OCI-LY3 (cell line): ENCODE measurements around the gene PRRT2.

ENCODE experiments used
- H2AFZ ChIP-seq: fragments of 200-600, 300-600 bp; shearing (Covaris generic); 2 replicates; pipeline ENCODE4 v1.6.0; 2014; ENCODE audit warnings: antibody characterized with exemption, low read depth, low read length
- H3K27ac ChIP-seq: fragments of 200-600, 300-600 bp; sonication (generic); 2 replicates; pipeline ENCODE4 v1.5.1; 2014; ENCODE audit warnings: mild to moderate bottlenecking, low read length, moderate library complexity, mixed read lengths
- H3K27me3 ChIP-seq: fragments of 200-600, 300-600 bp; sonication (generic); 2 replicates; pipeline ENCODE4 v1.6.1; 2014; ENCODE audit warnings: low read depth, low read length, mixed read lengths
- H3K36me3 ChIP-seq: fragments of 200-600, 300-600 bp; sonication (generic); replicated peaks from 2 replicates; pipeline ENCODE3; 2014; ENCODE audit warnings: low read depth, low read length, mixed read lengths
- H3K4me1 ChIP-seq: fragments of 300-600, 200-600 bp; sonication (generic); 2 replicates; pipeline ENCODE4 v1.6.1; 2014; ENCODE audit warnings: low read length, mixed read lengths
- H3K4me2 ChIP-seq: fragments of 200-600, 300-600 bp; sonication (generic); 2 replicates; pipeline ENCODE4 v1.6.1; 2014; ENCODE audit warnings: low read length, mixed read lengths
- H3K4me3 ChIP-seq: fragments of 300-600, 200-600 bp; sonication (generic); 2 replicates; pipeline ENCODE4 v1.5.1; 2014; ENCODE audit warnings: antibody characterized with exemption, mild to moderate bottlenecking, low read length, moderate library complexity
- H3K79me2 ChIP-seq: fragments of 300-600, 200-600 bp; shearing (Covaris generic); 2 replicates; pipeline ENCODE4 v1.6.1; 2014; ENCODE audit warnings: mild to moderate bottlenecking, low read length, mixed read lengths
- H3K9ac ChIP-seq: fragments of 300-600, 200-600 bp; shearing (Covaris generic); 2 replicates; pipeline ENCODE4 v1.6.0; 2014; ENCODE audit warnings: mild to moderate bottlenecking, low read length, moderate library complexity
- H3K9me3 ChIP-seq: fragments of 200-600, 300-600 bp; shearing (Covaris generic); 2 replicates; pipeline ENCODE4 v1.6.1; 2014; ENCODE audit warnings: low read length, mixed read lengths; ENCODE audit not compliant: insufficient read depth
- H4K20me1 ChIP-seq: fragments of 200-600, 300-600 bp; sonication (generic); 2 replicates; pipeline ENCODE4 v1.6.1; 2016; ENCODE audit warnings: low read length, mixed read lengths; ENCODE audit not compliant: insufficient read depth
- CTCF ChIP-seq: fragments of 200-600, 300-600 bp; sonication (generic); IDR thresholded peaks from 2 replicates; pipeline ENCODE4 v1.5.1; 2014; ENCODE audit warnings: antibody characterized with exemption, low read length, low read depth
- EZH2phosphoT487 ChIP-seq: fragments of 200-600 bp; shearing (Covaris generic); IDR thresholded peaks from 2 replicates; pipeline ENCODE4 v1.6.1; 2018; ENCODE audit warnings: antibody characterized with exemption, mixed run types, low read depth

PRRT2 gene

GRCh38 chr16:29852654-29853053, 40.7 kb downstream of the PRRT2 start:
- Histone ChIP-seq H3K4me3 (no peak overlapping the region), H3K4me1 (no peaks in the 10 kb centered on the region), H3K79me2 (no peaks in the 10 kb centered on the region), H4K20me1 (no peaks in the 10 kb centered on the region), H2AFZ (no peak overlapping the region), H3K4me2 (no peak overlapping the region), H3K36me3 (no peaks in the 10 kb centered on the region), H3K9me3 (no peaks in the 10 kb centered on the region), H3K27me3 (no peaks in the 10 kb centered on the region), H3K27ac (no peak overlapping the region), H3K9ac (no peak overlapping the region)
- TF ChIP-seq CTCF (no peak), EZH2phosphoT487 (no peak)

- TF ChIP-seq CTCF (no peak), EZH2phosphoT487 (no peak)
- Histone ChIP-seq H3K4me1 (no peaks in the 10 kb centered on the region), H3K27me3 (no peaks in the 10 kb centered on the region), H3K9ac (no peak overlapping the region), H3K4me2 (no peak overlapping the region), H3K36me3 (peaks cover 3% of the 10 kb centered on the region), H3K9me3 (no peaks in the 10 kb centered on the region), H2AFZ (no peak overlapping the region), H3K79me2 (no peaks in the 10 kb centered on the region), H3K4me3 (no peak overlapping the region), H3K27ac (no peak overlapping the region), H4K20me1 (no peaks in the 10 kb centered on the region)
Measured at GRCh38 chr16:29854520-29855100, 42.6 kb downstream of the PRRT2 start.

GRCh38 chr16:29857133-29857760, 45.3 kb downstream of the PRRT2 start:
- Histone ChIP-seq H3K4me3 (no peak overlapping the region), H3K4me2 (no peak overlapping the region), H2AFZ (no peak overlapping the region), H3K9me3 (no peaks in the 10 kb centered on the region), H3K36me3 (peaks cover 3% of the 10 kb centered on the region), H3K27ac (no peak overlapping the region), H4K20me1 (no peaks in the 10 kb centered on the region), H3K27me3 (no peaks in the 10 kb centered on the region), H3K79me2 (peaks cover 5% of the 10 kb centered on the region), H3K9ac (no peak overlapping the region), H3K4me1 (peaks cover 4% of the 10 kb centered on the region)
- TF ChIP-seq EZH2phosphoT487 = no peak
- TF ChIP-seq CTCF = no peak

- peaks cover 3% of the 10 kb centered on the region for H3K36me3 ChIP-seq
- no peak for TF ChIP-seq CTCF
- TF ChIP-seq EZH2phosphoT487 = no peak
Measured at GRCh38 chr16:29858149-29858849, 46.3 kb downstream of the PRRT2 start.

More at GRCh38 chr16:29858149-29858849, 46.3 kb downstream of the PRRT2 start:
- Histone ChIP-seq H4K20me1 (no peaks in the 10 kb centered on the region), H3K79me2 (peaks cover 10% of the 10 kb centered on the region), H3K27ac (no peak overlapping the region), H3K9me3 (no peaks in the 10 kb centered on the region), H3K4me1 (peaks cover 6% of the 10 kb centered on the region), H2AFZ (no peak overlapping the region), H3K4me2 (no peak overlapping the region), H3K4me3 (no peak overlapping the region), H3K9ac (no peak overlapping the region), H3K27me3 (no peaks in the 10 kb centered on the region)
